ENCODE measurements around the gene KIAA1671. TPM values are rescaled to one million over a fixed set of nuclear protein-coding genes. Genes with fewer than 3 reads are reported as not detected.

KIAA1671 gene
- total and polyA plus RNA-seq, 9 of the 15 experiments (the other 6 are each of a cell fraction or from before 2014, with no cell fraction given) = under 0.01 to 0.11 (median 0.02) TPM; not detected in 5

DNA sequence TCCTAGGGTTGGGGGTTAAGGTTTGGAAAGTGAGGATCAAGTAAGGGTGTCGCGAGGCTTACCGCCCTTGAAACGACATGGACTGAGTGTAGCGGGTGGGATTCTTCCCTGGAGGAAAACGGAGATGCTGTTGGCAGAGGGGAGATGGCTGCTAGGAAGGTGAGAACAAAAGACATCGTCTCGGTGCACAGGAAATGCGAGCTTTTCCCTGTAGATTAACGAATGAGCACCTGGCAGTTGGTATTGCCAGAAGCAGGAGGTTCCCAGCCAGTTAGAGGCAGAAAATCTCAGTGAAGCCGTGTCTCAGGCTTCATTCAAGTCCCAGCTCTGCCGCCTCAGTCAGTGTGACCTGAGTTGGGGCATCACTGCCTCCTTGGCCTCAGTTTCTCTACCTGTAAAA lies 4.6 kb upstream of the KIAA1671 start:
- Histone ChIP-seq H3K9me3 (replicated peaks; ENCODE audit: control insufficient read depth, insufficient read depth, low read depth, low read length) (no peaks in the 10 kb centered on the region), H3K9ac (ENCODE audit: insufficient read depth in 1 of 2, low read depth in 2 of 2, low read length in 2 of 2) (no peak overlapping the region), H2AFZ (ENCODE audit: low read depth, low read length) (no peak overlapping the region), H3K9me1 (ENCODE audit: control insufficient read depth, insufficient read depth, low read length) (no peaks in the 10 kb centered on the region), H3K36me3 (ENCODE audit: control insufficient read depth, insufficient read depth, low read length) (no peaks in the 10 kb centered on the region), H3K4me3 (no peak overlapping the region), H4K20me1 (replicated peaks; ENCODE audit: control insufficient read depth, insufficient read depth, low read length) (no peaks in the 10 kb centered on the region), H3K4me2 (ENCODE audit: insufficient read depth, low read length) (no peak overlapping the region), H3K27ac (ENCODE audit: extremely low read depth, low read depth, low read length) (no peak overlapping the region), H3K79me2 (ENCODE audit: control insufficient read depth, insufficient read depth, low read length) (no peaks in the 10 kb centered on the region), H3K27me3 (ENCODE audit: control insufficient read depth in 2 of 2, insufficient read depth in 2 of 2, low read length in 2 of 2) (peaks cover 0 to 11% of the 10 kb centered on the region in 2 experiments; a peak in 2 of 5 replicates), H3K4me1 (replicated peaks in 1 of 2; ENCODE audit: control insufficient read depth in 2 of 2, insufficient read depth in 2 of 2, low read length in 2 of 2) (peaks cover 0 to 10% of the 10 kb centered on the region in 2 experiments; a peak in 3 of 5 replicates)
- ATAC-seq (no peak), DNase-seq (ENCODE audit: extremely low read depth in 1 of 4, low spot score in 3 of 4) (no peak), FAIRE-seq (no peak)
- TF ChIP-seq, protein P1, sequence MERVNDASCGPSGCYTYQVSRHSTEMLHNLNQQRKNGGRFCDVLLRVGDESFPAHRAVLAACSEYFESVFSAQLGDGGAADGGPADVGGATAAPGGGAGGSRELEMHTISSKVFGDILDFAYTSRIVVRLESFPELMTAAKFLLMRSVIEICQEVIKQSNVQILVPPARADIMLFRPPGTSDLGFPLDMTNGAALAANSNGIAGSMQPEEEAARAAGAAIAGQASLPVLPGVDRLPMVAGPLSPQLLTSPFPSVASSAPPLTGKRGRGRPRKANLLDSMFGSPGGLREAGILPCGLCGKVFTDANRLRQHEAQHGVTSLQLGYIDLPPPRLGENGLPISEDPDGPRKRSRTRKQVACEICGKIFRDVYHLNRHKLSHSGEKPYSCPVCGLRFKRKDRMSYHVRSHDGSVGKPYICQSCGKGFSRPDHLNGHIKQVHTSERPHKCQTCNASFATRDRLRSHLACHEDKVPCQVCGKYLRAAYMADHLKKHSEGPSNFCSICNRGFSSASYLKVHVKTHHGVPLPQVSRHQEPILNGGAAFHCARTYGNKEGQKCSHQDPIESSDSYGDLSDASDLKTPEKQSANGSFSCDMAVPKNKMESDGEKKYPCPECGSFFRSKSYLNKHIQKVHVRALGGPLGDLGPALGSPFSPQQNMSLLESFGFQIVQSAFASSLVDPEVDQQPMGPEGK (CRISPR knock-in tag; IDR thresholded peaks at IDR 0.05; ENCODE audit: borderline replicate concordance) = no peak
- TF ChIP-seq COPS2 (conservative IDR thresholded peaks at IDR 0.05) = no peak
- intact Hi-C loops (cut with micrococcal nuclease) = no loop called here
- in situ Hi-C loops (cut with MboI) = loop anchor here (5.0 kb wide), 1 partner anchor 94 kb away; no protein-coding TSS in a partner anchor
- ChIA-PET POLR2A (interaction anchor here (0.8 kb wide), 1 partner anchor 93 kb away, joined by 4 read pairs; no protein-coding TSS in a partner anchor), CTCF (ENCODE audit: low intra/inter-chr PET ratio) (no interaction called here)
- no TSS peak for BruUV-seq (replicated peaks)
- 0% methylated on average over 12 of the region's 12 CpGs for WGBS (ENCODE audit: insufficient coverage, low coverage, missing lambda C conversion rate)
